Erythroblast (primary cell): ENCODE data around the gene GFM2.
"Not testable (repeated sequence)": the region's sequence is repeated elsewhere in the genome, so short reads cannot be mapped to it uniquely, and the experiment has no call there.

Source experiments
- DNase-seq, 2 experiments: peaks; one replicate each; lab custom pipeline; 2025; lab: John Stamatoyannopoulos, UW
- GATA1 ChIP-seq: IDR thresholded peaks from 2 replicates; pipeline ENCODE4 v1.6.1; 2011; ENCODE audit warnings: low read depth, mild to moderate bottlenecking, control low read depth, low read length, moderate library complexity
- POLR2A ChIP-seq: IDR thresholded peaks from 2 replicates; pipeline ENCODE4 v1.6.1; 2011; ENCODE audit warnings: mild to moderate bottlenecking, low read length

Gene GFM2, protein sequence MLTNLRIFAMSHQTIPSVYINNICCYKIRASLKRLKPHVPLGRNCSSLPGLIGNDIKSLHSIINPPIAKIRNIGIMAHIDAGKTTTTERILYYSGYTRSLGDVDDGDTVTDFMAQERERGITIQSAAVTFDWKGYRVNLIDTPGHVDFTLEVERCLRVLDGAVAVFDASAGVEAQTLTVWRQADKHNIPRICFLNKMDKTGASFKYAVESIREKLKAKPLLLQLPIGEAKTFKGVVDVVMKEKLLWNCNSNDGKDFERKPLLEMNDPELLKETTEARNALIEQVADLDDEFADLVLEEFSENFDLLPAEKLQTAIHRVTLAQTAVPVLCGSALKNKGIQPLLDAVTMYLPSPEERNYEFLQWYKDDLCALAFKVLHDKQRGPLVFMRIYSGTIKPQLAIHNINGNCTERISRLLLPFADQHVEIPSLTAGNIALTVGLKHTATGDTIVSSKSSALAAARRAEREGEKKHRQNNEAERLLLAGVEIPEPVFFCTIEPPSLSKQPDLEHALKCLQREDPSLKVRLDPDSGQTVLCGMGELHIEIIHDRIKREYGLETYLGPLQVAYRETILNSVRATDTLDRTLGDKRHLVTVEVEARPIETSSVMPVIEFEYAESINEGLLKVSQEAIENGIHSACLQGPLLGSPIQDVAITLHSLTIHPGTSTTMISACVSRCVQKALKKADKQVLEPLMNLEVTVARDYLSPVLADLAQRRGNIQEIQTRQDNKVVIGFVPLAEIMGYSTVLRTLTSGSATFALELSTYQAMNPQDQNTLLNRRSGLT

DNA sequence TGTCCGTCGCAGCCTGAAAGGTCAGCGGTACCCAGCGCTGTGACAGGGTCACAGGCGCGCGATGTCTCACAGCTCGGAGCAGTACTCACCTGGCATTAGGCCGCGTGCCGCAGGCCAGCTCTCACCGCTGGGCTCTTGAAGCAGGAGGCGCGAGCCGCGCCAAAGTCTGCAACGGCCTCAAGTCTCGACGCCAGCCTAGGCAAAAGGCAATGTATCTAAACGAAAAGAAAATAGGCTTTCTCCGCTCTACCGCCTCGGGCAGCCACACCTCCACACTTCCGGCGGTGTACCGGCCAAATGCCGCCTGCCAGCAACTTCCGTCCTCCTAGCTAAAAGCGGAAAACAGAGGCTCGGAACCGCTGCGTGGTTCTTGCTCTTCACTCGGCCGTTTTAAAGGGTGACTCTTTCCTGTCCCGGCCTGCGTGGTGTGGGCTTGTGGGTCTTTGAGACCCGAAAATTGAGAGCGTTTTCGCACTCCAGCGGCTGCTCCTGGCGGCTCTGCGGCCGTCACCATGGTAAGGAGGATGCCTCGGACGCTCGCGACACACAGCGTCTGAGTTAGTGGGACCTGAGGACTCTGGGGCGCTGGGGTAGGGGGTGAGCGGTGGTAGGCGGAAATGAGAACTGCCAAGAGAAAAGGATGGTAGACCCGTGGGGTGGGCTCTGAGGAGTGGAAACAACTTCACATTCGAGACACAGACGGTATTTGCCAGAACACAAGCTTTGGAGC, at the start of gene GFM2, which contains the start of gene NSA2:
Gene GFM2 (minus strand): TSS at position 269 of the 730 bp plus-strand sequence. CDS start 3,375 bp downstream, outside the sequence.
Gene NSA2 (plus strand): TSS at position 401 of the 730 bp plus-strand sequence. CDS start 112 bp downstream, at position 513.
- TF ChIP-seq POLR2A (peak; percentile 66), GATA1 (no peak)
- DNase-seq: peak; percentile 96

DNA sequence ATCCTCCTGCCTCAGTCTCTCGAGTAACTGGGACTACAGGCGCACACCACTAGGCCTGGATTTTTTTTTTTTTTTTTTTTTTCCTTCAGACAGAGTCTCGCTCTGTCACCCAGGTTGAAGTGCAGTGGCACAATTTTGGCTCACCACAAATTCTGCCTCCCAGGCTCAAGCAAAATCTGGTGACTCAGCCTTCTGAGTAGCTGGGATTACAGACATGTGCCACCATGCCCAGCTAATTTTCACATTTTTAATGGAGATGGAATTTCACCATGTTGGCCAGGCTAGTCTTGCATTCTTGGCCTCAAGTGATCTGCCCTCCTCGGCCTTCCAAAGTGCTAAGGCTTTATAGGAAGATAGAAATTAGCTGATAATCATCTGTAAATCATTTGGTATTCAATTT, 44.0 kb upstream of the GFM2 start:
- DNase-seq: no peak
- TF ChIP-seq POLR2A (no peak), GATA1 (no peak)

DNA sequence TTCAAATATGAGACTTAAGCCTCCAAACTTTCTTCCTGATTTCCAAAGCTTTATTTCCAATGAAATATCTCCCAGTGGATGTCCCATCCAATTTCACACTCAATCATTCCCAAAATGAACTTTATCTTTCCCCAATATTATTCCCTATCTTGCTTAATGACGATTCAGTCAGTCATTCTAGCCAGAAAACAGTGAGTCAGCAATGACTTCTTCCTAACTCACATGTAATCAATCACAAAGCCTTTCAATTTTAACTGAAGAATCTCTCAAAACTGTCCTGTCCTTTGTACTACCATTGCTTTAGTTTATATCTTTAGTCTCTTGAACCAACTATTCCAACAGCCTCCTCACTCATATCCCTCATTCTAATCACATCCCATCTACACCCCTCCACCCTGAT, 35.0 kb upstream of the GFM2 start:
- DNase-seq: no peak

DNA sequence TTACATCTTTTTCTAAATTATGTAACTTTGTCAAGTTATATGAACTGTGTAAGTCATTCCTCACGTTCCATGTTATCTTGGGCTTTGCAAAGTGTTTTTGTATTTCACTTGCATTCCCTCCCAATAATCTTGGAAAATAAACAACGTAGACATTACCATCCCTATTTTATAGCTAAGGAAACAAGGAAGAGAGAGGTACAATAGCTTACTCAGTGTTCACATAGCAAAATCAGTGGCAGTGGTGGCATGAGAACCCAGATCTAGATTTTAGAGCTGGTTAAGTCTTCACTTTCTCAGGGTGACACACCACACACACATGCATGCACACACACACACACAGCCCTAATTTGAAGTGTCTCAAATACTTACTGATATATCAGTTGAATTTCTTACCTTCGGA, 34.3 kb upstream of the GFM2 start:
- TF ChIP-seq POLR2A: no peak
- TF ChIP-seq GATA1: no peak
- DNase-seq: no peak

More for the DNA sequence above, 35.0 kb upstream of the GFM2 start:
- TF ChIP-seq POLR2A (no peak), GATA1 (no peak)

DNA sequence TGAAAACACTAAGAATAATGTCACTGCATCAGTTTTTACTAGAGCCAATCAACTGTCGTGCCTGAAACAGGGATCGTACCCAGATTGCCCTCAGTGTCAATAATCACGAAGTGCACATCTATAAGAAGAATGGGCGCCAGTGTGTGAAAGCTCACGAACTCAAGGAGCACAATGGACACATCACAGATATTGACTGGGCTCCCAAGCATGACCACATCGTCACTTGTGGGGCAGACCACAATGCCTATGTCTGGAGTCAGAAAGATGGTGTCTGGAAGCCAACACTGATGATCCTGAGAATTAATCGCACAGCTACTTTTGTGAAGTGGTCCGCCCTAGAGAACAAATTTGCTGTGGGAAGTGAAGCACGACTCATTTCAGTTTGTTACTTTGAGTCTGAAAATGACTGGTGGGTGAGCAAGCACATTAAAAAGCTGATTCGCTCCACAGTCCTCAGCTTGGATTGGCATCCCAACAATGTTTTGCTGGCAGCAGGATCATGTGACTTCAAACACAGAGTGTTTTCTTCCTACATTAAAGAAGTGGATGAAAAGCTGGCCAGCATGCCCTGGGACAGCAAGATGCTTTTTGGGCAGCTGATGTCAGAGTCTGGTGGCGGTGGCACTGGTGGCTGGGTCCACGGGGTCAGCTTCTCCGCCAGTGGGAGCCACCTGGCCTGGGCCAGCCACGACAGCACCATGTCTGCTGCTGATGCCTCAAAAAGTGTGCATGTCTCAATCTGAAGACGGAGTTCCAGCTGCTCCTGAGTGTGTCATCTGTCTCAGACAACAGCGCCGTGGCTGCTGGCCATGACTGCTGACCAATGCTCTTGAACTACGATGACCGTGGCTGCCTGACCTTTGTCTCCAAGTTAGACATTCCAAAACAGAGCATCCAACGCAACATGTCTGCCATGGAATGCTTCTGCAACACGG, 32.3 kb upstream of the GFM2 start:
- TF ChIP-seq POLR2A (no peak), GATA1 (no peak)
- no peak for DNase-seq

DNA sequence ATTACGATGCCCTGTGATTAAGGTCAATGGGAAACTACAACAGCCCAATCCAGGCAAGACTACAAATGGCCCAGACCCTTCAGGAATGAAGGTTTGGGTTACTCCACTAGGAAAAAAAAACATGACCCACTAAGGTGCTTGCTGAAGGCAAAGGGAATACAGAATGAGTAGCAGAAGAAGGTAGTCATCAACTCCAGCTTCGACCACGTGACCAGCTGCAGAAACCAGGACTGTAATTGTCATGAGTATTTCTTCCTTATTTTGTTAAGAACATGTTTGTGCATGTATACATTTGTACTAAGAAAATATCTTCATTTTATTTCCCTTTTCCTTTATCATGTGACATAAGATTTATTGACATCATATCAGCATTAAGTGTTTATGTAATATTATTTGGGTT, 24.8 kb upstream of the GFM2 start:
- not testable (repeated sequence) for DNase-seq

DNA sequence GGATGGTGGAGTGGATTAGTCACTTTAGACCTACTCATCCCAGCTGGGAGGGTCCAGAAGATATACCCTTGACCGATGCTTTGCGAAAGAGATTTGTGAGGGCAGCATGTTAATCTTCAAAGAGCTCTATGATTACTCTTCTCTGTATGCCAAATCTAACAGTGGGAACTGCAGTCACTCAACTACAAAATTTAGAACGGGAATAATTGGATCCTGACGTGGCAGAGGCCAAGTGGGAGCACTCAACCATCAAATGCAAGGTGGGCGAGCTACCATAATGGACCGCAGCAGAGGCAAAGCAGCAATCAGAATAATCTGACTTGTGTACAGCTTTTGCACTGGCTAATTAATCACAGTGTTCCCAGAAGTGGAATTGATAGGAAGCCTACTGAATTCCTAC, 20.5 kb upstream of the GFM2 start:
- no peak for DNase-seq
- no peak for TF ChIP-seq POLR2A
- TF ChIP-seq GATA1: no peak

DNA sequence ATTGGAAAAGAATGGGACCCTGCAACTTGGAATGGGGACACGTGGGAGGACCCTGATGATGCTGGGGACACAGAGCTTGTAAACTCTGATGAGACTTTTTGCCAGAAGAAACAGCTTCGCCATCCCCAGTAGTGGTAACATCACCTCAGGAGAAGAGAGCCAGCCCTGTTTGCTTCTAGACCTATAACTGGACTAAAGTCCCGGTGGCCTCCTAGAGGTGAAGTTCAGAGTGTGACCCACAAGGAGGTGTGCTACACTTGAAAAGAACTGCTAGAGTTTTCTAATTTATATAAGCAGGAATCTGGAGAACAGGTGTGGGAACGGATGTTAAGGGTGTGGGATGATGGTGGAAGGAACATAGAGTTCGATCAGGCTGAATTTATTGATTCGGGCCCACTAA, 19.9 kb upstream of the GFM2 start:
- DNase-seq: no peak
- no peak for TF ChIP-seq POLR2A
- TF ChIP-seq GATA1: no peak

DNA sequence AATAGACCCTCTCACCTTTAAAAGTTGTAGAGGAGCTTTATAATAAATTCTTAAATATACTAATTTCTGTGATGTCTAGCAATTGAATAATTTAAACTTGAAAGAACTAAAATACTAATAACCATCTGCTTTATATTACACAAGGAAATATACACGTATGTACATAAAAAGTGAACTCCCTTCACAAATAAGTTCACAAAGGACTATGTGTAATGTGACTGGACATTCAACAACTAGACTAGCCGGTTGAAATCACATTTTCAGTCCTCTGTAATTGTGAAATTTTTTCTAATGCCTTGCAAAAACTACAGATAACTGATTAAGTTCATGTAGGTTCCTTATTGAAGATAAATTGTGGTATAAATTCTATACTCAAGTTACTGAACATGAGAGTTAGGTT, 11.7 kb upstream of the GFM2 start:
- no peak for DNase-seq
- TF ChIP-seq POLR2A: no peak
- no peak for TF ChIP-seq GATA1

DNA sequence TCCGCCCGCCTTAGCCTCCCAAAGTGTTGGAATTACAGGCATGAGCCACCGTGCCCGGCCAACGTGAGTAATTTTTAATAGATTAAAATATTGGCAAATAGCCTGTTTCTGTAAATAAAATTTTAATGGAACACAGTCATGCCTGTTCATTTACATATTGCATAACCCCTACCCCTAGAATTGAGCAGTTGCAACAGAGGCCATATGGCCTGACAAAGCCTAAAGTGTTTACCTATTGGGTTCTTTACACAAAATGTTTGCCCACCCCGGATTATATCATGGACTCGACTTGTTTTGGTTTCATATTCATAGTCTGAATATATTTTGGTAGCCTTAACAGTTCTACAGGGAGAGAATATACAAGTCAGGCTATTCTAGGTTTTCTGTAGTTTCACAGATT, 5.4 kb upstream of the GFM2 start:
- TF ChIP-seq GATA1 (no peak), POLR2A (no peak)

DNA sequence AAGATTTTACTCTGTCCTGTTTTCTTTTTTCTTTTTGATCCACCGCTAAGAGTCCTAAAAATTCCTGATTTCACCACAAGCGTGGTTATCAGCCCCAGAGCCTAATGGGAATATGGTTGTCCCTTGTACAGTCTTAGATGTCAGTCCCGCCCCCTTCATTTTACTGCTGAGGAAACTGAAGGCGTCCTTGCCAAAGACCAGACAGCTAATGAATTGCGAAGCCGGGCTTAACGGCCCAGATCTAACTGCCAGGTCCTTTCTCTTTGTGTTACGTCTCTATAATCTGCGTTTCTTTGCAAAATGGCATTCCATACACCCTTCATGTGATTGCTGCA, 629 bp upstream of the GFM2 start:
- peak; percentile 68 to 75 for DNase-seq
- TF ChIP-seq POLR2A (no peak), GATA1 (no peak)

More for the DNA sequence above, 5.4 kb upstream of the GFM2 start:
- DNase-seq: no peak

DNA sequence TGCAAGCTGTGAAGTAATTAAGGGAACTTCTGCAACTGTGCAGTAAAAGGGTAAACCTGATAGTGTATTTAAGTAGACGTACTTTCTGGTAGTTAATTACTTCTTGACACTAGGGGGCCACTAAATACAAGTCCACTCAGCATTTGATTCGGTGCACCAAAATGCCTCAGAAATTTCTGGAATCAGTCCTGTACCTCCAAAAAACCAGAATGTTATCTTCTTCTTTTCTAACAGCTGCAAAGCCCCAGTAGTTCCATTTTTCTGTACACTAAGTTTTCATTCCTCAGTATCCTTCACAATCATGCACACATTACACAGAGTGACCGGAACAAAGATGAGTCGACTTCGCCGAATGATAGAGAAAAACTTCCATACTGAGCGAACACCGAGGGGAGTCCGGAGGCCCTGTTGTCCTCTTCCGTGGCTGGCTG, 484 bp downstream of the GFM2 start:
- TF ChIP-seq POLR2A (no peak), GATA1 (no peak)
- DNase-seq: peak; percentile 76 to 80

DNA sequence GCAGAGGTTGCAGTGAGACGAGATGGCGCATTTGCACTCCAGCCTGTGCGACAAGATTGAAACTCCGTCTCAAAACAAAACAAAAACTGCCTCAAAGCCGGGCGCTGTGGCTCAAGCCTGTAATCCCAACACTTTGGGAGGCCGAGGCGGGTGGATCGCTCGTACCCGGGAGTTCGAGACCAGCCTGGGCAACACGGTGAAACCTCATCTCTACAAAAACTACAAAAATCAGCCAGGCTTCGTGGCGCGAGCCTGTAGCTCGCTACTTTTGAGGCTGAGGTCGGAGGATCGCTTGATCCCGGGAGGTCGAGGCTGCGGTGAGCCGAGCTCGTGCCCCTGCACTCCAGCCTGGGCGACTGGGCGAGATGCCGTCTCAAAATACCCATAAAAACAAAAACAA, 988 bp downstream of the GFM2 start:
- TF ChIP-seq GATA1 (no peak), POLR2A (no peak)
- no peak for DNase-seq
